Sigmoid colon (tissue), 7 donors: ENCODE data around the gene SLC13A3. TPM values are rescaled to one million over a fixed set of nuclear protein-coding genes. Genes with fewer than 3 reads are reported as not detected.

Experiments
- DNase-seq: peaks from one replicate; pipeline ENCODE4 v3.0.0-alpha.2; 2019
- H3K27ac ChIP-seq, 4 donors: fragments of 200-600 bp; sonication (generic); one replicate each; pipeline ENCODE4 v1.5.1; 2016 to 2019; ENCODE audit warnings: mild to moderate bottlenecking in 1 of 4
- H3K27me3 ChIP-seq, 3 donors: fragments of 200-600 bp; sonication (generic); one replicate each; pipeline ENCODE4 v1.5.1; 2019; ENCODE audit warnings: mild to moderate bottlenecking in 1 of 3
- H3K36me3 ChIP-seq, 4 donors: fragments of 200-600 bp; sonication (generic); one replicate each; pipeline ENCODE4 v1.5.1; 2016 to 2019
- H3K4me1 ChIP-seq, 4 donors: fragments of 200-600 bp; sonication (generic); one replicate each; pipeline ENCODE4 v1.5.1; 2017 to 2019
- H3K4me3 ChIP-seq, 4 donors: fragments of 200-600 bp; sonication (generic); one replicate each; pipeline ENCODE4 v1.5.1; 2017 to 2019; ENCODE audit warnings: mild to moderate bottlenecking in 2 of 4, moderate library complexity in 1 of 4
- H3K9me3 ChIP-seq, 4 donors: fragments of 200-600 bp in 3 of 4; sonication (generic) in 3 of 4; one replicate each; pipeline versions ENCODE4 v1.5.1 to v1.6.1; 2013 to 2019
- EP300 ChIP-seq, 4 donors: sonication (generic); formaldehyde crosslinking; IDR thresholded peaks; one replicate each; pipeline ENCODE4 v1.6.1; 2017; ENCODE audit warnings: antibody characterized with exemption in 4 of 4
- POLR2A ChIP-seq, 2 donors: fragments of 450-650 bp; IDR thresholded peaks; one replicate each; pipeline ENCODE4 v1.6.1; 2016; ENCODE audit warnings: antibody characterized with exemption in 2 of 2, mild to moderate bottlenecking in 2 of 2, moderate library complexity in 2 of 2
- POLR2AphosphoS5 ChIP-seq, 4 donors: sonication (generic); formaldehyde crosslinking; IDR thresholded peaks; one replicate each; pipeline ENCODE4 v1.6.1; 2017; ENCODE audit warnings: antibody characterized with exemption in 4 of 4
- WGBS, 2 donors: extraction: QIAGEN DNeasy Blood & Tissue Kit; methylation state at CpG; one replicate each; pipeline ENCODE4 v1.1.7; 2013; 5-methylcytosine and 5-hydroxymethylcytosine counted together
- intact Hi-C: fragments of 100-400 bp; cut with DNase I; formaldehyde crosslinking; loops from one replicate; pipeline ENCODE4 v1.15.1; 2023
- polyA plus RNA-seq, 3 donors: library from polyadenylated mRNA; stranded (reverse); fragments of 200-250 nt; gene quantifications; one replicate each; pipeline ENCODE4 v1.2.3, GENCODE V29; 2013
- total RNA-seq, 4 donors: library from RNA; depleted of rRNA; stranded (reverse); fragments of >200 nt; gene quantifications; one replicate each; pipeline ENCODE4 v1.1.0, GENCODE V29; 2016
- TF ChIP-seq, protein P1 (sequence below), 4 experiments: fragments of 450-650 bp in 3 of 4; fragments of 200-600 bp in 1 of 4; IDR thresholded peaks; one replicate each; pipeline ENCODE4 v1.5.1; 2016 to 2019; ENCODE audit warnings: antibody characterized with exemption in 4 of 4, mild to moderate bottlenecking in 3 of 4, moderate library complexity in 2 of 4
- donor health status: healthy with polysubstance abuse.
- donor health status: Bipolar disorder and iron deficiency.
- donor health status: healthy.

Gene SLC13A3
- total and polyA plus RNA-seq, 7 donors = 0.48 to 4.2 (median 1.1) TPM; not detected in 2

DNA sequence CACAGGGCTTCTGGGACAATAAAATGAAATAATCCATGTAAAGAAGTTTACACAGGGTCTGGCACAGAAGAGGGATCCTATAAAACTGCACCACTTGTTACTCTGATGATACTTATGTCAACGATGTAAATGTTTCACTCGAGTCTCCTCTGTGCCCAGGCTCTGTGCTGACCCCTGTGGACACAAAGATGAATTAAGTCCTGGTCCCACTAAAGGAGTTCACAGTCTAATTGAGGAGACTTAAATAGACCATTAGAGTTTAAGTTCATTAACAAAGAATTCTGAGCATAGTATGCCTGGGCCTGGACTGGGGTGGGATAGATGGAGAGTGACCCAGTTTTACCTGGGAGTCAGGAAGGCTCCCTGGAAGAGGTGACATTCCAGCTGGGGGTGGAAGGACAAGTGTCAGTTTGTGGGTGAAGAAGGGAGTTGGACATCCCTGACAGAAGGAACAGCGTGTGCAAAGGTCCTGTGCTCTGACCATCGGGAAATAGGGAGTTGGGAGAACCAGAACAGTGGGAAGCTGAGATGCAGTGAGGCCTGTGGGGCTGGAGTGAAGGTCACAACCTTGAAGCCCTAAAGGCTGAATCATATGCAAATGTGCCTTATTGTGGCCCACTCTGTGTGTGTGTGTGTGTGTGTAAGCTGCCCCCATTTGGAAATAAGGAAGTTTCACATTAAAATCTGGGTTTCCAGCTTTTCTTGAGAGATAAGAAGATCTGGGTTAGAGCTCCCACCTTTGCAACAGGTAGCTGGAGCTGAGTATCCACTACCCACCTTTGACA, 101.9 kb downstream of the SLC13A3 start:
- WGBS, 2 donors = 54 to 77% methylated on average over 4 of the region's 4 CpGs
- H3K9me3 ChIP-seq = no peaks in the 10 kb centered on the region
- H3K27ac ChIP-seq = no peak overlapping the region
- no peak overlapping the region for H3K4me3 ChIP-seq
- DNase-seq = no peak
- intact Hi-C loops = no loop called here
- no peaks in the 10 kb centered on the region for H3K4me1 ChIP-seq
- no peaks in the 10 kb centered on the region for H3K36me3 ChIP-seq
- TF ChIP-seq EP300 (IDR thresholded peaks at IDR 0.05) (no peak), POLR2A (IDR thresholded peaks at IDR 0.05) (no peak)
- no peaks in the 10 kb centered on the region for H3K27me3 ChIP-seq

- H3K36me3 ChIP-seq = no peaks in the 10 kb centered on the region
- TF ChIP-seq EP300 (IDR thresholded peaks at IDR 0.05) = no peak
- TF ChIP-seq, protein P1, sequence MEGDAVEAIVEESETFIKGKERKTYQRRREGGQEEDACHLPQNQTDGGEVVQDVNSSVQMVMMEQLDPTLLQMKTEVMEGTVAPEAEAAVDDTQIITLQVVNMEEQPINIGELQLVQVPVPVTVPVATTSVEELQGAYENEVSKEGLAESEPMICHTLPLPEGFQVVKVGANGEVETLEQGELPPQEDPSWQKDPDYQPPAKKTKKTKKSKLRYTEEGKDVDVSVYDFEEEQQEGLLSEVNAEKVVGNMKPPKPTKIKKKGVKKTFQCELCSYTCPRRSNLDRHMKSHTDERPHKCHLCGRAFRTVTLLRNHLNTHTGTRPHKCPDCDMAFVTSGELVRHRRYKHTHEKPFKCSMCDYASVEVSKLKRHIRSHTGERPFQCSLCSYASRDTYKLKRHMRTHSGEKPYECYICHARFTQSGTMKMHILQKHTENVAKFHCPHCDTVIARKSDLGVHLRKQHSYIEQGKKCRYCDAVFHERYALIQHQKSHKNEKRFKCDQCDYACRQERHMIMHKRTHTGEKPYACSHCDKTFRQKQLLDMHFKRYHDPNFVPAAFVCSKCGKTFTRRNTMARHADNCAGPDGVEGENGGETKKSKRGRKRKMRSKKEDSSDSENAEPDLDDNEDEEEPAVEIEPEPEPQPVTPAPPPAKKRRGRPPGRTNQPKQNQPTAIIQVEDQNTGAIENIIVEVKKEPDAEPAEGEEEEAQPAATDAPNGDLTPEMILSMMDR (IDR thresholded peaks at IDR 0.05) = no peak
- no peak for TF ChIP-seq POLR2A (IDR thresholded peaks at IDR 0.05)
- no peak for TF ChIP-seq POLR2AphosphoS5 (IDR thresholded peaks at IDR 0.05)
- no peak overlapping the region for H3K4me3 ChIP-seq
- WGBS, 2 donors = 85 to 89% methylated on average over 5 of the region's 5 CpGs
- H3K27ac ChIP-seq = no peak overlapping the region
- H3K4me1 ChIP-seq = no peaks in the 10 kb centered on the region
- no peaks in the 10 kb centered on the region for H3K27me3 ChIP-seq
- intact Hi-C loops = no loop called here
- no peak for DNase-seq
- no peaks in the 10 kb centered on the region for H3K9me3 ChIP-seq
These were observed 102.6 kb downstream of the SLC13A3 start for GRCh38 chr20:46548688-46549087.

DNA sequence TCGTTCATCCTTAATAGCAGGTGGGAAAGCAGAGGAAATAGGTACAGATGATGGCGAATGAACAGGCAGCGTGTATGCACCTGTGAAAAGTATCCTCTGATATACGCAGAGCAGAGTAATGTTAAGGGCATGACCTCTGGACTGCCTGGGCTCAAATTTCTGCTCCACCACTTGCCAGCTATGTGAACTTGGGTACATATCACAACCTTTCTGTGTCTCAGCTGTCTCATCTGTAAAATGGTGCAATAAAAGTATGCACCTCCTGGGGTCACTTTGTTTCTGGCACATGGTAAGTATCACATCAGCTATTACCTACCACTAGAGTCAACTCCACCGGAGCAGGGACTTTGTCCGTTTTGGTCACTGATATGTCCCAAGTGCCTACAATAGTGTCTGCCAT, 103.3 kb downstream of the SLC13A3 start:
- intact Hi-C loops = no loop called here
- 84 to 89% methylated on average over 6 of the region's 6 CpGs for WGBS, 2 donors
- Histone ChIP-seq H3K36me3 (no peaks in the 10 kb centered on the region), H3K27me3 (no peaks in the 10 kb centered on the region), H3K4me1 (no peaks in the 10 kb centered on the region), H3K9me3 (no peaks in the 10 kb centered on the region), H3K27ac (no peak overlapping the region), H3K4me3 (no peak overlapping the region)
- TF ChIP-seq POLR2A (IDR thresholded peaks at IDR 0.05) = no peak
- DNase-seq = no peak

DNA sequence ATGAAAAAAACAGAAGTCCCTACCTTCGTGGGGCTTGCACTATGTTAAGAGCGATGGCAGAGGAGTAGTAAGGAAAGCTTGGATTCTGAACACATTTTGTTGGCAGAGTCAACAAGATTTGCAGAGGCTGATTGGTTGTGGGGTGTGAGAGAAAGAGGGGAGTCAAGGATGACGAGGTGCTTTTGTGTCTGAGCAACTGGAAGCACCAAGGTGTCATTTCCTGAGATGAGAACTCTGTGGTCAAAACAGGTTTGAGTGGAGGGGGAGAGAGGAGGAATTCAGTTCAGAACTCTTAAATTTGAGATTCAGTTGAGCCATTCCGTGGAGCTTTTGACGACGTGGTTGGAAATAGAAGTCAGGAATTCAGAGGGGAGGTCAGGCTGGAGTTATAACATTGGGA, 104.3 kb downstream of the SLC13A3 start:
- intact Hi-C loops = no loop called here
- TF ChIP-seq EP300 (IDR thresholded peaks at IDR 0.05) (no peak), POLR2AphosphoS5 (IDR thresholded peaks at IDR 0.05) (no peak), POLR2A (IDR thresholded peaks at IDR 0.05) (no peak)
- H3K4me1 ChIP-seq = no peaks in the 10 kb centered on the region
- no peak overlapping the region for H3K27ac ChIP-seq
- no peaks in the 10 kb centered on the region for H3K36me3 ChIP-seq
- H3K4me3 ChIP-seq = no peak overlapping the region
- peaks cover 0 to 4% (median 0%) of the 10 kb centered on the region in 3 donors for H3K27me3 ChIP-seq
- no peaks in the 10 kb centered on the region for H3K9me3 ChIP-seq
- no peak for DNase-seq
- 70 to 79% methylated on average over 6 of the region's 6 CpGs for WGBS, 2 donors

DNA sequence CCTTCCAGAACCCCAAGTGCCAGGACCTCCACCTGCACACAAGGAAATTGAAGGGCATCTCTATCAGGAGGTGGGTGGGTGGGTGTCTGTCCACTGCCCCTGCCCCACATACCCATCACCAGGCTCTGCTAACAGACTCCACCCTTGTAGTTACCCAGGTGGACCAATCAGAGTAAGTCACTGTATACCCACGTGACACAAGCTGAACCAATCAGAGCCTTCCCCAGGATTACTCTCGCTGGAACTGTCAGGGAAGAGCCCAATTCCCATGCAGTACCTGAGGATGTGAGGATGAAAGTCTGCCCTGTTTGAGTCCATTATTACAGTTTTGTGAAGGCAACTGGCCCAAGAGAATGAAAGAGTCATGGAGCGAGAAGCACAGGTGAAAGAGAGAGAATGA, 105.0 kb downstream of the SLC13A3 start:
- 83 to 93% methylated on average over 3 of the region's 3 CpGs for WGBS, 2 donors
- Histone ChIP-seq H3K27ac (no peak overlapping the region), H3K4me1 (no peaks in the 10 kb centered on the region), H3K4me3 (no peak overlapping the region), H3K27me3 (peaks cover 0 to 9% (median 0%) of the 10 kb centered on the region in 3 donors), H3K9me3 (no peaks in the 10 kb centered on the region), H3K36me3 (no peaks in the 10 kb centered on the region)
- TF ChIP-seq EP300 (IDR thresholded peaks at IDR 0.05) = no peak
- TF ChIP-seq, protein P1 (IDR thresholded peaks at IDR 0.05) = no peak
- TF ChIP-seq POLR2AphosphoS5 (IDR thresholded peaks at IDR 0.05) = no peak
- no peak for TF ChIP-seq POLR2A (IDR thresholded peaks at IDR 0.05)
- no peak for DNase-seq
- intact Hi-C loops = no loop called here

- Histone ChIP-seq H3K36me3 (no peaks in the 10 kb centered on the region), H3K4me1 (no peaks in the 10 kb centered on the region), H3K4me3 (no peak overlapping the region), H3K27me3 (peaks cover 0 to 12% (median 0%) of the 10 kb centered on the region in 3 donors), H3K9me3 (no peaks in the 10 kb centered on the region), H3K27ac (no peak overlapping the region)
- intact Hi-C loops = no loop called here
- 87 to 93% methylated on average over 9 of the region's 9 CpGs for WGBS, 2 donors
- no peak for DNase-seq
- no peak for TF ChIP-seq POLR2A (IDR thresholded peaks at IDR 0.05)
- no peak for TF ChIP-seq EP300 (IDR thresholded peaks at IDR 0.05)
- TF ChIP-seq, protein P1 (IDR thresholded peaks at IDR 0.05) = no peak
- TF ChIP-seq POLR2AphosphoS5 (IDR thresholded peaks at IDR 0.05) = no peak
These were observed 105.5 kb downstream of the SLC13A3 start for GRCh38 chr20:46545827-46546138.
